HepG2 (cell line): ENCODE results near the gene RHOG.

Experiments
- ATF3 ChIP-seq: sonication (generic); formaldehyde crosslinking; IDR thresholded peaks from 2 replicates; pipeline ENCODE4 v1.4.0; 2020; ENCODE audit warnings: missing genetic modification reagents
- BATF2 ChIP-seq: sonication (generic); formaldehyde crosslinking; IDR thresholded peaks from 2 replicates; pipeline ENCODE4 v1.8.0; 2022; ENCODE audit warnings: mild to moderate bottlenecking, missing genetic modification reagents, moderate library complexity
- CHD2 ChIP-seq: IDR thresholded peaks from 2 replicates; pipeline ENCODE4 v1.6.1; 2011; ENCODE audit warnings: low read depth, low read length, improper control_type of control experiment
- CTCF ChIP-seq: sonication (generic); formaldehyde crosslinking; IDR thresholded peaks from 2 replicates; pipeline ENCODE4 v1.5.0; 2020; ENCODE audit warnings: mild to moderate bottlenecking, missing genetic modification reagents, moderate library complexity
- DPF2 ChIP-seq: sonication (generic); formaldehyde crosslinking; IDR thresholded peaks from 2 replicates; pipeline ENCODE4 v1.4.0; 2020; ENCODE audit warnings: mild to moderate bottlenecking, low read depth, missing genetic modification reagents, borderline replicate concordance
- HDAC6 ChIP-seq: fragments of 200-600 bp; sonication (generic); IDR thresholded peaks from 2 replicates; pipeline ENCODE4 v1.7.0; 2017; ENCODE audit warnings: mild to moderate bottlenecking, antibody characterized with exemption, low read length, low read depth
- REPIN1 ChIP-seq: sonication (generic); formaldehyde crosslinking; IDR thresholded peaks from 2 replicates; pipeline ENCODE4 v1.8.0; 2022; ENCODE audit warnings: missing genetic modification reagents, low read depth, mild to moderate bottlenecking, borderline replicate concordance
- SIN3A ChIP-seq: IDR thresholded peaks from 2 replicates; pipeline ENCODE4 v1.6.1; 2011; ENCODE audit warnings: low read depth, mild to moderate bottlenecking, control low read depth, low read length, borderline replicate concordance
- ZBTB44 ChIP-seq: sonication (generic); formaldehyde crosslinking; IDR thresholded peaks from 2 replicates; pipeline ENCODE4 v1.4.0; 2020; ENCODE audit warnings: missing genetic modification reagents
- ZNF644 ChIP-seq: IDR thresholded peaks from 2 replicates; pipeline ENCODE4 v1.6.1; 2016; ENCODE audit warnings: low read depth
- ZNF777 ChIP-seq: sonication (generic); formaldehyde crosslinking; IDR thresholded peaks from 2 replicates; pipeline ENCODE4 v1.4.0; 2020; ENCODE audit warnings: missing genetic modification reagents

- no peak for TF ChIP-seq ZNF777
- TF ChIP-seq ZBTB44 (CRISPR knock-in tag) = no peak
- no peak for TF ChIP-seq BATF2
- TF ChIP-seq ZNF644 = no peak
- no peak for TF ChIP-seq SIN3A
- no peak for TF ChIP-seq CTCF
- TF ChIP-seq HDAC6 = no peak
- no peak for TF ChIP-seq ATF3
- TF ChIP-seq REPIN1 (CRISPR knock-in tag) = no peak
- no peak for TF ChIP-seq DPF2 (CRISPR knock-in tag)
- TF ChIP-seq CHD2 = no peak
These were observed 41.6 kb downstream of the RHOG start for GRCh38 chr11:3799143-3799542.
